HL-60 (cell line): ENCODE measurements around the gene FAT1.

Source experiments
- DNase-seq, 2 experiments: peaks; one replicate each; pipeline ENCODE4 v3.0.0-alpha.2; 2010 to 2020; ENCODE audit warnings: low read depth in 1 of 2, low spot score in 1 of 2
- H3K27ac ChIP-seq: fragments of 250-450 bp; sonication (Bioruptor Pico); replicated peaks from 2 replicates; pipeline ENCODE4 v1.5.1; 2020; ENCODE audit warnings: mild to moderate bottlenecking, moderate library complexity
- H3K27me3 ChIP-seq: fragments of 250-450 bp; sonication (Bioruptor Pico); 2 replicates; pipeline ENCODE4 v1.5.1; 2021; ENCODE audit warnings: mild to moderate bottlenecking, moderate library complexity; ENCODE audit not compliant: insufficient read depth, poor library complexity, severe bottlenecking
- H3K4me3 ChIP-seq: replicated peaks from 2 replicates; pipeline ENCODE4 v1.5.1; 2011; ENCODE audit warnings: mild to moderate bottlenecking, control low read depth, low read length; ENCODE audit not compliant: insufficient read depth
- CTCF ChIP-seq: IDR thresholded peaks from one replicate; pipeline ENCODE4 v1.5.1; 2011; ENCODE audit warnings: low read length, control low read depth, inconsistent platforms; ENCODE audit not compliant: insufficient read depth
- GABPA ChIP-seq: IDR thresholded peaks from 2 replicates; pipeline ENCODE4 v1.6.1; 2012; ENCODE audit warnings: low read depth
- POLR2AphosphoS5 ChIP-seq: IDR thresholded peaks from 2 replicates; pipeline ENCODE4 v1.6.1; 2012; ENCODE audit warnings: low read depth
- REST ChIP-seq: IDR thresholded peaks from 2 replicates; pipeline ENCODE4 v1.6.1; 2012; ENCODE audit warnings: low read depth; ENCODE audit not compliant: insufficient replicate concordance
- SPI1 ChIP-seq: IDR thresholded peaks from 2 replicates; pipeline ENCODE4 v1.6.1; 2012; ENCODE audit warnings: low read depth, mild to moderate bottlenecking, borderline replicate concordance

FAT1 gene

GRCh38 chr4:186554914-186555827 lies 168.5 kb downstream of the FAT1 start, which contains the start of gene MTNR1A:
TSS of gene MTNR1A (minus strand) at chr4:186555567. CDS start at chr4:186555365, 202 bp downstream.
- no peak for DNase-seq
- Histone ChIP-seq H3K4me3 (no peak within 1 kb of the TSS), H3K27ac (no peak within 1 kb of the TSS), H3K27me3 (peaks cover 3% of the 10 kb centered on the region)
- TF ChIP-seq POLR2AphosphoS5 (no peak), GABPA (no peak), SPI1 (no peak), REST (no peak), CTCF (no peak)

GRCh38 chr4:186554539-186554913 lies 169.1 kb downstream of the FAT1 start:
- H3K4me3 ChIP-seq: no peak overlapping the region
- TF ChIP-seq SPI1: no peak
- no peak for TF ChIP-seq GABPA
- H3K27ac ChIP-seq: no peak overlapping the region
- DNase-seq: no peak
- H3K27me3 ChIP-seq: peaks cover 3% of the 10 kb centered on the region

GRCh38 chr4:186553717-186554116 lies 169.9 kb downstream of the FAT1 start:
- TF ChIP-seq REST (no peak), SPI1 (no peak), GABPA (no peak), CTCF (no peak), POLR2AphosphoS5 (no peak)
- no peak overlapping the region for H3K4me3 ChIP-seq
- no peak for DNase-seq
- H3K27me3 ChIP-seq: peaks cover 3% of the 10 kb centered on the region
- no peak overlapping the region for H3K27ac ChIP-seq

- no peak for TF ChIP-seq REST
- no peak for TF ChIP-seq GABPA
- no peak for TF ChIP-seq POLR2AphosphoS5
- no peak for TF ChIP-seq SPI1
- TF ChIP-seq CTCF: no peak
- H3K27ac ChIP-seq: no peak overlapping the region
- DNase-seq: no peak
- H3K4me3 ChIP-seq: no peak overlapping the region
- peaks cover 3% of the 10 kb centered on the region for H3K27me3 ChIP-seq
These were observed 171.8 kb downstream of the FAT1 start for GRCh38 chr4:186551849-186552248.
